ENCODE measurements around the gene RBM47. TPM values are rescaled to one million over a fixed set of nuclear protein-coding genes. Genes with fewer than 3 reads are reported as not detected.

Gene RBM47
- total and polyA plus RNA-seq, 2 donors (not counting 1 experiment from before 2014, with no cell fraction given): 5.6 to 12.9 TPM

DNA sequence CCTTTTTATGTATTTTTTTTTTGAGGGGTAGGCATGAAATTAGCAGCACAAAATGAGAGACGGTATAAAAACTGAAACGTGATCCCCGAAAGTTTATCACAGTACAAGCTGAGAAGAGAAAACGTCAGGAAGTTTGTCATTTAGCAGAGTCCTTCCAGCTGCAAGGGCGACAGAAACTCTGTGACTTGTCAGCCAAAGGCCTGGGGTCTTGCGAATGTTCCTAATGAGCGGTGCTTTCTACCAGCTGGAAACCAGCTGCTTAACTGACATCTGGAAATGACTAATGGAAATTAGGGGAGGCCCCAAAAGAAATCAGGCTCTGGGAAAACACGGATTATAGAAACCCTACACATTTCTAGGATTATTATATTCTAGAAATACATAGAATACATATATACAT, 228.0 kb downstream of the RBM47 start:
- H3K27ac Mint-ChIP-seq: no peak overlapping the region
- no peak for DNase-seq
- TF ChIP-seq EZH2 (IDR thresholded peaks at IDR 0.05; ENCODE audit: borderline replicate concordance, insufficient read depth, low read depth, low read length, poor library complexity, severe bottlenecking) (no peak), CTCF (IDR thresholded peaks at IDR 0.05) (no peak)

GRCh38 chr4:40401096-40401495, 228.6 kb downstream of the RBM47 start:
- no peak overlapping the region for H3K4me2 ChIP-seq (replicated peaks; ENCODE audit: low read depth, low read length, poor library complexity, severe bottlenecking)
- no peaks in the 10 kb centered on the region for H4K20me1 ChIP-seq (ENCODE audit: control insufficient read depth, insufficient read depth, low read length, poor library complexity, severe bottlenecking)
- H3K27me3 ChIP-seq (replicated peaks in 1 of 4; ENCODE audit: control extremely low read depth in 1 of 4, control insufficient read depth in 3 of 4, insufficient read depth in 4 of 4, low read length in 3 of 4): no peaks in the 10 kb centered on the region
- H3K79me2 ChIP-seq (ENCODE audit: control insufficient read depth, insufficient read depth, low read length): no peaks in the 10 kb centered on the region
- H2AFZ ChIP-seq (ENCODE audit: insufficient read depth, low read depth, low read length, poor library complexity, severe bottlenecking): no peak overlapping the region
- H3K27ac Mint-ChIP-seq: no peak overlapping the region
- no peak overlapping the region for H3K27ac ChIP-seq (ENCODE audit: low read length in 2 of 2)
- H3K4me1 ChIP-seq (ENCODE audit: control insufficient read depth in 2 of 2, insufficient read depth in 2 of 2, low read length in 2 of 2): no peaks in the 10 kb centered on the region
- H3K9me3 Mint-ChIP-seq (ENCODE audit: insufficient read depth): peaks cover 5% of the 10 kb centered on the region
- WGBS (ENCODE audit: insufficient coverage): 95% methylated on average over 2 of the region's 6 CpGs
- TF ChIP-seq EZH2 (IDR thresholded peaks at IDR 0.05; ENCODE audit: borderline replicate concordance, insufficient read depth, low read depth, low read length, poor library complexity, severe bottlenecking) (no peak), CTCF (IDR thresholded peaks at IDR 0.05) (no peak)
- POLR2A ChIA-PET: no interaction called here
- DNase-seq: no peak
- H3K27me3 Mint-ChIP-seq: no peaks in the 10 kb centered on the region
- H3K36me3 ChIP-seq (replicated peaks in 1 of 2; ENCODE audit: control extremely low read depth in 1 of 2, control insufficient read depth in 1 of 2, extremely low read depth in 1 of 2, insufficient read depth in 2 of 2, low read length in 1 of 2): no peaks in the 10 kb centered on the region
- no peaks in the 10 kb centered on the region for H3K4me1 Mint-ChIP-seq
- no peak overlapping the region for H3K4me3 ChIP-seq (ENCODE audit: control extremely low read depth in 1 of 5, extremely low read depth in 1 of 5, insufficient read depth in 1 of 5, low read depth in 2 of 5, low read length in 4 of 5)
- no peak overlapping the region for H3K9ac ChIP-seq (ENCODE audit: low read length)
- ATAC-seq (ENCODE audit: low read depth): no peak
- H3K4me3 Mint-ChIP-seq: no peak overlapping the region
- H3K9me3 ChIP-seq (ENCODE audit: control extremely low read depth in 1 of 3, control insufficient read depth in 2 of 3, insufficient read depth in 1 of 3, low read length in 2 of 3): peaks cover 0 to 3% (median 0%) of the 10 kb centered on the region in 3 donors
- intact Hi-C loops (cut with micrococcal nuclease): no loop called here
- CTCF ChIA-PET: no interaction called here

More for the DNA sequence above, 228.0 kb downstream of the RBM47 start:
- Histone ChIP-seq H3K79me2 (ENCODE audit: control insufficient read depth, insufficient read depth, low read length) (no peaks in the 10 kb centered on the region), H2AFZ (ENCODE audit: insufficient read depth, low read depth, low read length, poor library complexity, severe bottlenecking) (no peak overlapping the region), H3K27ac (ENCODE audit: low read length in 2 of 2) (no peak overlapping the region), H3K9me3 (ENCODE audit: control extremely low read depth in 1 of 3, control insufficient read depth in 2 of 3, insufficient read depth in 1 of 3, low read length in 2 of 3) (peaks cover 0 to 8% (median 5%) of the 10 kb centered on the region in 3 donors), H3K9ac (ENCODE audit: low read length) (no peak overlapping the region), H3K4me1 (ENCODE audit: control insufficient read depth in 2 of 2, insufficient read depth in 2 of 2, low read length in 2 of 2) (no peaks in the 10 kb centered on the region), H3K4me2 (replicated peaks; ENCODE audit: low read depth, low read length, poor library complexity, severe bottlenecking) (no peak overlapping the region), H3K36me3 (replicated peaks in 1 of 2; ENCODE audit: control extremely low read depth in 1 of 2, control insufficient read depth in 1 of 2, extremely low read depth in 1 of 2, insufficient read depth in 2 of 2, low read length in 1 of 2) (no peaks in the 10 kb centered on the region), H3K27me3 (replicated peaks in 1 of 4; ENCODE audit: control extremely low read depth in 1 of 4, control insufficient read depth in 3 of 4, insufficient read depth in 4 of 4, low read length in 3 of 4) (no peaks in the 10 kb centered on the region), H4K20me1 (ENCODE audit: control insufficient read depth, insufficient read depth, low read length, poor library complexity, severe bottlenecking) (no peaks in the 10 kb centered on the region), H3K4me3 (ENCODE audit: control extremely low read depth in 1 of 5, extremely low read depth in 1 of 5, insufficient read depth in 1 of 5, low read depth in 2 of 5, low read length in 4 of 5) (no peak overlapping the region)
- intact Hi-C loops (cut with micrococcal nuclease): no loop called here
- Mint-ChIP-seq H3K4me3 (no peak overlapping the region), H3K9me3 (ENCODE audit: insufficient read depth) (peaks cover 5% of the 10 kb centered on the region), H3K4me1 (no peaks in the 10 kb centered on the region), H3K27me3 (no peaks in the 10 kb centered on the region)
- ChIA-PET CTCF (no interaction called here), POLR2A (no interaction called here)
- no peak for ATAC-seq (ENCODE audit: low read depth)
- 89% methylated on average over 7 of the region's 8 CpGs for WGBS (ENCODE audit: insufficient coverage)

Measured in B cell (primary cell).